HCT116 (cell line): ENCODE measurements around the gene CYSTM1.

Source experiments
- EZH2 ChIP-seq: fragments of 200-600 bp; sonication (generic); IDR thresholded peaks from 2 replicates; pipeline ENCODE4 v1.6.1; 2017; ENCODE audit warnings: antibody characterized with exemption, mixed run types
- EZH2phosphoT487 ChIP-seq: fragments of 200-600 bp; IDR thresholded peaks from 2 replicates; pipeline ENCODE4 v1.6.1; 2018; ENCODE audit warnings: antibody characterized with exemption, borderline replicate concordance
- POLR2AphosphoS5 ChIP-seq: IDR thresholded peaks from 2 replicates; pipeline ENCODE4 v1.6.1; 2011; ENCODE audit warnings: mild to moderate bottlenecking, low read depth, low read length, moderate library complexity
- RAD21 ChIP-seq: IDR thresholded peaks from 2 replicates; pipeline ENCODE4 v1.6.1; 2012; ENCODE audit warnings: low read depth, mild to moderate bottlenecking
- SIN3A ChIP-seq: IDR thresholded peaks from 2 replicates; pipeline ENCODE4 v1.6.1; 2012; ENCODE audit warnings: low read depth
- SP1 ChIP-seq: IDR thresholded peaks from 2 replicates; pipeline ENCODE4 v1.6.1; 2012; ENCODE audit warnings: low read depth
- YY1 ChIP-seq: IDR thresholded peaks from 2 replicates; pipeline ENCODE4 v1.6.1; 2011; ENCODE audit warnings: low read length, low read depth, moderate library complexity, mild to moderate bottlenecking; ENCODE audit not compliant: insufficient replicate concordance; ENCODE audit errors: extremely low read depth
- ZFX ChIP-seq: fragments of 450-650 bp; IDR thresholded peaks from 2 replicates; pipeline ENCODE4 v1.6.1; 2017
- TF ChIP-seq, protein P1 (sequence below), 3 experiments: fragments of 200-600 bp in 1 of 3; sonication (generic) in 1 of 3; IDR thresholded peaks in 2 of 3; conservative IDR thresholded peaks in 1 of 3; 2 replicates each; pipeline ENCODE4 v1.5.1; 2012 to 2017; ENCODE audit warnings: low read depth in 2 of 3, low read length in 2 of 3, antibody characterized with exemption in 1 of 3, borderline replicate concordance in 1 of 3, control low read depth in 1 of 3, mild to moderate bottlenecking in 1 of 3, mixed read lengths in 1 of 3, mixed run types in 1 of 3, moderate library complexity in 1 of 3; ENCODE audit not compliant: insufficient read depth in 1 of 3
- TF ChIP-seq, protein P2 (sequence below): IDR thresholded peaks from 2 replicates; pipeline ENCODE4 v1.6.1; 2012
- TF ChIP-seq, protein P3 (sequence below): IDR thresholded peaks from 2 replicates; pipeline ENCODE4 v1.6.1; 2012; ENCODE audit warnings: low read depth
- TF ChIP-seq, protein P4 (sequence below): IDR thresholded peaks from 2 replicates; pipeline ENCODE4 v1.6.1; 2011; ENCODE audit warnings: mild to moderate bottlenecking, low read length, moderate library complexity; ENCODE audit not compliant: insufficient replicate concordance; ENCODE audit errors: extremely low read depth

- TF ChIP-seq RAD21, result no peak
- TF ChIP-seq YY1, result no peak
- TF ChIP-seq EZH2phosphoT487, result no peak
- TF ChIP-seq, protein P1, sequence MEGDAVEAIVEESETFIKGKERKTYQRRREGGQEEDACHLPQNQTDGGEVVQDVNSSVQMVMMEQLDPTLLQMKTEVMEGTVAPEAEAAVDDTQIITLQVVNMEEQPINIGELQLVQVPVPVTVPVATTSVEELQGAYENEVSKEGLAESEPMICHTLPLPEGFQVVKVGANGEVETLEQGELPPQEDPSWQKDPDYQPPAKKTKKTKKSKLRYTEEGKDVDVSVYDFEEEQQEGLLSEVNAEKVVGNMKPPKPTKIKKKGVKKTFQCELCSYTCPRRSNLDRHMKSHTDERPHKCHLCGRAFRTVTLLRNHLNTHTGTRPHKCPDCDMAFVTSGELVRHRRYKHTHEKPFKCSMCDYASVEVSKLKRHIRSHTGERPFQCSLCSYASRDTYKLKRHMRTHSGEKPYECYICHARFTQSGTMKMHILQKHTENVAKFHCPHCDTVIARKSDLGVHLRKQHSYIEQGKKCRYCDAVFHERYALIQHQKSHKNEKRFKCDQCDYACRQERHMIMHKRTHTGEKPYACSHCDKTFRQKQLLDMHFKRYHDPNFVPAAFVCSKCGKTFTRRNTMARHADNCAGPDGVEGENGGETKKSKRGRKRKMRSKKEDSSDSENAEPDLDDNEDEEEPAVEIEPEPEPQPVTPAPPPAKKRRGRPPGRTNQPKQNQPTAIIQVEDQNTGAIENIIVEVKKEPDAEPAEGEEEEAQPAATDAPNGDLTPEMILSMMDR (IDR thresholded peaks at IDR 0.05 in 2 of 3, conservative IDR thresholded peaks at IDR 0.05 in 1 of 3; ENCODE audit: borderline replicate concordance in 1 of 3, insufficient read depth in 1 of 3, low read depth in 2 of 3, low read length in 2 of 3), result no peak
- TF ChIP-seq, protein P2, sequence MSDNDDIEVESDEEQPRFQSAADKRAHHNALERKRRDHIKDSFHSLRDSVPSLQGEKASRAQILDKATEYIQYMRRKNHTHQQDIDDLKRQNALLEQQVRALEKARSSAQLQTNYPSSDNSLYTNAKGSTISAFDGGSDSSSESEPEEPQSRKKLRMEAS, result no peak
- no peak for TF ChIP-seq SP1
- no peak for TF ChIP-seq SIN3A
- TF ChIP-seq ZFX, result no peak
- TF ChIP-seq, protein P3, sequence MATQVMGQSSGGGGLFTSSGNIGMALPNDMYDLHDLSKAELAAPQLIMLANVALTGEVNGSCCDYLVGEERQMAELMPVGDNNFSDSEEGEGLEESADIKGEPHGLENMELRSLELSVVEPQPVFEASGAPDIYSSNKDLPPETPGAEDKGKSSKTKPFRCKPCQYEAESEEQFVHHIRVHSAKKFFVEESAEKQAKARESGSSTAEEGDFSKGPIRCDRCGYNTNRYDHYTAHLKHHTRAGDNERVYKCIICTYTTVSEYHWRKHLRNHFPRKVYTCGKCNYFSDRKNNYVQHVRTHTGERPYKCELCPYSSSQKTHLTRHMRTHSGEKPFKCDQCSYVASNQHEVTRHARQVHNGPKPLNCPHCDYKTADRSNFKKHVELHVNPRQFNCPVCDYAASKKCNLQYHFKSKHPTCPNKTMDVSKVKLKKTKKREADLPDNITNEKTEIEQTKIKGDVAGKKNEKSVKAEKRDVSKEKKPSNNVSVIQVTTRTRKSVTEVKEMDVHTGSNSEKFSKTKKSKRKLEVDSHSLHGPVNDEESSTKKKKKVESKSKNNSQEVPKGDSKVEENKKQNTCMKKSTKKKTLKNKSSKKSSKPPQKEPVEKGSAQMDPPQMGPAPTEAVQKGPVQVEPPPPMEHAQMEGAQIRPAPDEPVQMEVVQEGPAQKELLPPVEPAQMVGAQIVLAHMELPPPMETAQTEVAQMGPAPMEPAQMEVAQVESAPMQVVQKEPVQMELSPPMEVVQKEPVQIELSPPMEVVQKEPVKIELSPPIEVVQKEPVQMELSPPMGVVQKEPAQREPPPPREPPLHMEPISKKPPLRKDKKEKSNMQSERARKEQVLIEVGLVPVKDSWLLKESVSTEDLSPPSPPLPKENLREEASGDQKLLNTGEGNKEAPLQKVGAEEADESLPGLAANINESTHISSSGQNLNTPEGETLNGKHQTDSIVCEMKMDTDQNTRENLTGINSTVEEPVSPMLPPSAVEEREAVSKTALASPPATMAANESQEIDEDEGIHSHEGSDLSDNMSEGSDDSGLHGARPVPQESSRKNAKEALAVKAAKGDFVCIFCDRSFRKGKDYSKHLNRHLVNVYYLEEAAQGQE, result no peak
- TF ChIP-seq, protein P4, sequence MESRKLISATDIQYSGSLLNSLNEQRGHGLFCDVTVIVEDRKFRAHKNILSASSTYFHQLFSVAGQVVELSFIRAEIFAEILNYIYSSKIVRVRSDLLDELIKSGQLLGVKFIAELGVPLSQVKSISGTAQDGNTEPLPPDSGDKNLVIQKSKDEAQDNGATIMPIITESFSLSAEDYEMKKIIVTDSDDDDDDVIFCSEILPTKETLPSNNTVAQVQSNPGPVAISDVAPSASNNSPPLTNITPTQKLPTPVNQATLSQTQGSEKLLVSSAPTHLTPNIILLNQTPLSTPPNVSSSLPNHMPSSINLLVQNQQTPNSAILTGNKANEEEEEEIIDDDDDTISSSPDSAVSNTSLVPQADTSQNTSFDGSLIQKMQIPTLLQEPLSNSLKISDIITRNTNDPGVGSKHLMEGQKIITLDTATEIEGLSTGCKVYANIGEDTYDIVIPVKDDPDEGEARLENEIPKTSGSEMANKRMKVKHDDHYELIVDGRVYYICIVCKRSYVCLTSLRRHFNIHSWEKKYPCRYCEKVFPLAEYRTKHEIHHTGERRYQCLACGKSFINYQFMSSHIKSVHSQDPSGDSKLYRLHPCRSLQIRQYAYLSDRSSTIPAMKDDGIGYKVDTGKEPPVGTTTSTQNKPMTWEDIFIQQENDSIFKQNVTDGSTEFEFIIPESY, result no peak
- TF ChIP-seq EZH2, result no peak
- TF ChIP-seq POLR2AphosphoS5, result no peak
Measured at GRCh38 chr5:140220698-140221064, 45.7 kb downstream of the CYSTM1 start.
